Esophagus muscularis mucosa (tissue), 4 donors: ENCODE data around the gene SNX9.

Source experiments
- CTCF ChIP-seq, 3 experiments: fragments of 200-600 bp in 2 of 3; fragments of 450-650 bp in 1 of 3; sonication (generic) in 2 of 3; IDR thresholded peaks; one replicate each; pipeline ENCODE4 v1.5.1; 2017 to 2019; ENCODE audit warnings: antibody characterized with exemption in 3 of 3, mild to moderate bottlenecking in 2 of 3, moderate library complexity in 1 of 3
- EP300 ChIP-seq: sonication (generic); formaldehyde crosslinking; IDR thresholded peaks from one replicate; pipeline ENCODE4 v1.6.1; 2017; ENCODE audit warnings: antibody characterized with exemption
- POLR2A ChIP-seq: fragments of 450-650 bp; IDR thresholded peaks from one replicate; pipeline ENCODE4 v1.6.1; 2017; ENCODE audit warnings: antibody characterized with exemption, moderate library complexity, mild to moderate bottlenecking, low read depth
- POLR2AphosphoS5 ChIP-seq, 2 donors: sonication (generic); formaldehyde crosslinking; IDR thresholded peaks; one replicate each; pipeline ENCODE4 v1.6.1; 2017; ENCODE audit warnings: antibody characterized with exemption in 2 of 2

GRCh38 chr6:157853902-157854502 lies 31.0 kb downstream of the SNX9 start:
- no peak for TF ChIP-seq CTCF (IDR thresholded peaks at IDR 0.05)
- TF ChIP-seq POLR2A, result no peak
- no peak for TF ChIP-seq POLR2AphosphoS5 (IDR thresholded peaks at IDR 0.05)
- TF ChIP-seq EP300, result no peak
